OCI-LY3 (cell line): Measurements from ENCODE around the gene SRPK2.

Source experiments
- H2AFZ ChIP-seq: fragments of 200-600, 300-600 bp; shearing (Covaris generic); 2 replicates; pipeline ENCODE4 v1.6.0; 2014; ENCODE audit warnings: antibody characterized with exemption, low read depth, low read length
- H3K27ac ChIP-seq: fragments of 200-600, 300-600 bp; sonication (generic); 2 replicates; pipeline ENCODE4 v1.5.1; 2014; ENCODE audit warnings: mild to moderate bottlenecking, low read length, moderate library complexity, mixed read lengths
- H3K27me3 ChIP-seq: fragments of 200-600, 300-600 bp; sonication (generic); 2 replicates; pipeline ENCODE4 v1.6.1; 2014; ENCODE audit warnings: low read depth, low read length, mixed read lengths
- H3K36me3 ChIP-seq: fragments of 200-600, 300-600 bp; sonication (generic); replicated peaks from 2 replicates; pipeline ENCODE3; 2014; ENCODE audit warnings: low read depth, low read length, mixed read lengths
- H3K4me1 ChIP-seq: fragments of 300-600, 200-600 bp; sonication (generic); 2 replicates; pipeline ENCODE4 v1.6.1; 2014; ENCODE audit warnings: low read length, mixed read lengths
- H3K4me2 ChIP-seq: fragments of 200-600, 300-600 bp; sonication (generic); 2 replicates; pipeline ENCODE4 v1.6.1; 2014; ENCODE audit warnings: low read length, mixed read lengths
- H3K4me3 ChIP-seq: fragments of 300-600, 200-600 bp; sonication (generic); 2 replicates; pipeline ENCODE4 v1.5.1; 2014; ENCODE audit warnings: antibody characterized with exemption, mild to moderate bottlenecking, low read length, moderate library complexity
- H3K79me2 ChIP-seq: fragments of 300-600, 200-600 bp; shearing (Covaris generic); 2 replicates; pipeline ENCODE4 v1.6.1; 2014; ENCODE audit warnings: mild to moderate bottlenecking, low read length, mixed read lengths
- H3K9ac ChIP-seq: fragments of 300-600, 200-600 bp; shearing (Covaris generic); 2 replicates; pipeline ENCODE4 v1.6.0; 2014; ENCODE audit warnings: mild to moderate bottlenecking, low read length, moderate library complexity
- H3K9me3 ChIP-seq: fragments of 200-600, 300-600 bp; shearing (Covaris generic); 2 replicates; pipeline ENCODE4 v1.6.1; 2014; ENCODE audit warnings: low read length, mixed read lengths; ENCODE audit not compliant: insufficient read depth
- H4K20me1 ChIP-seq: fragments of 200-600, 300-600 bp; sonication (generic); 2 replicates; pipeline ENCODE4 v1.6.1; 2016; ENCODE audit warnings: low read length, mixed read lengths; ENCODE audit not compliant: insufficient read depth
- EZH2phosphoT487 ChIP-seq: fragments of 200-600 bp; shearing (Covaris generic); IDR thresholded peaks from 2 replicates; pipeline ENCODE4 v1.6.1; 2018; ENCODE audit warnings: antibody characterized with exemption, mixed run types, low read depth
- TF ChIP-seq, protein P1 (sequence below): fragments of 200-600, 300-600 bp; sonication (generic); IDR thresholded peaks from 2 replicates; pipeline ENCODE4 v1.5.1; 2014; ENCODE audit warnings: antibody characterized with exemption, low read length, low read depth

SRPK2 gene

DNA sequence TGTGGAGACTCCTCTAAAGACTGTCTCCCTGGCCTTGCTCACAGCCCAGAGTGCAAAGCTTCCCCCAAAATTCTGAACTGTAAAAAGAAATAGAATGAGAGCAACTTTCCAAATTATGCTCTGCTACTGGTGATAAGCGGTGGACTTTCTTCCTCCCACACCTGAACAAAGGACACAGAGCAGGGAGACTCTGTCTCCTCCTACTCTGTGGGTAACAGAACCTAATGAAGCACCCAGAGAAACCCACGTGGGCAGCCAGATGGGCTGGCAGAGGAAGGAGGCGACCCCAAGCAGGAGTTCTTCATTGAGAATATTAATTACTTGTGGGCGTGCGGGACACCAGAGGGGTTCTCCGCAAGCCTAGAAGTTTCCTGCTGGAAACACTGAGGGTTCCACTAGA, 235.2 kb downstream of the SRPK2 start:
- H3K79me2 ChIP-seq: no peaks in the 10 kb centered on the region
- no peak overlapping the region for H3K9ac ChIP-seq
- H2AFZ ChIP-seq: no peak overlapping the region
- no peaks in the 10 kb centered on the region for H3K27me3 ChIP-seq
- H3K9me3 ChIP-seq: no peaks in the 10 kb centered on the region
- H3K4me2 ChIP-seq: no peak overlapping the region
- no peaks in the 10 kb centered on the region for H4K20me1 ChIP-seq
- H3K4me3 ChIP-seq: no peak overlapping the region
- H3K27ac ChIP-seq: no peak overlapping the region
- H3K36me3 ChIP-seq: no peaks in the 10 kb centered on the region
- H3K4me1 ChIP-seq: peaks cover 9% of the 10 kb centered on the region
- TF ChIP-seq, protein P1, sequence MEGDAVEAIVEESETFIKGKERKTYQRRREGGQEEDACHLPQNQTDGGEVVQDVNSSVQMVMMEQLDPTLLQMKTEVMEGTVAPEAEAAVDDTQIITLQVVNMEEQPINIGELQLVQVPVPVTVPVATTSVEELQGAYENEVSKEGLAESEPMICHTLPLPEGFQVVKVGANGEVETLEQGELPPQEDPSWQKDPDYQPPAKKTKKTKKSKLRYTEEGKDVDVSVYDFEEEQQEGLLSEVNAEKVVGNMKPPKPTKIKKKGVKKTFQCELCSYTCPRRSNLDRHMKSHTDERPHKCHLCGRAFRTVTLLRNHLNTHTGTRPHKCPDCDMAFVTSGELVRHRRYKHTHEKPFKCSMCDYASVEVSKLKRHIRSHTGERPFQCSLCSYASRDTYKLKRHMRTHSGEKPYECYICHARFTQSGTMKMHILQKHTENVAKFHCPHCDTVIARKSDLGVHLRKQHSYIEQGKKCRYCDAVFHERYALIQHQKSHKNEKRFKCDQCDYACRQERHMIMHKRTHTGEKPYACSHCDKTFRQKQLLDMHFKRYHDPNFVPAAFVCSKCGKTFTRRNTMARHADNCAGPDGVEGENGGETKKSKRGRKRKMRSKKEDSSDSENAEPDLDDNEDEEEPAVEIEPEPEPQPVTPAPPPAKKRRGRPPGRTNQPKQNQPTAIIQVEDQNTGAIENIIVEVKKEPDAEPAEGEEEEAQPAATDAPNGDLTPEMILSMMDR: no peak
- no peak for TF ChIP-seq EZH2phosphoT487

DNA sequence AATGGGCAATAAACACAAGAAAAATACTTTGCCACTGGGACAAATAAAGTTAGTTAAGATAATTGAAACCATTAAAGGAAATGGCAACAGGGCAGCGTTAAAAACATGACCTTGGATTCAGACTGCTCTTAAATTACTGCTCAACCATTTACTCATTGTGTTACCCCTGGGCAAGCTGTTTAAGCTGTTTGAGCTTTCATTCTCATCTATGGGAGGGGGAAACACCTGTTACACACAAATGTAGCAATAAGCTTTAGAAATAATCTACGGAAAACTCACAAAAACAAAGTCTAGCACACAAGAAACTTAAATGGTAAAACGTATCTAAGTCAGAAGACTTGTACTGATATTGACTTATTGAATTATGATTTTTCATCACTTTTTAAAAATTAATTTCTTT, 237.6 kb downstream of the SRPK2 start:
- Histone ChIP-seq H3K4me3 (no peak overlapping the region), H3K4me2 (no peak overlapping the region), H3K36me3 (no peaks in the 10 kb centered on the region), H3K79me2 (no peaks in the 10 kb centered on the region), H2AFZ (no peak overlapping the region), H3K4me1 (no peaks in the 10 kb centered on the region), H3K9ac (no peak overlapping the region), H3K9me3 (no peaks in the 10 kb centered on the region), H3K27ac (no peak overlapping the region), H3K27me3 (no peaks in the 10 kb centered on the region), H4K20me1 (no peaks in the 10 kb centered on the region)
- TF ChIP-seq EZH2phosphoT487: no peak
- TF ChIP-seq, protein P1: no peak

DNA sequence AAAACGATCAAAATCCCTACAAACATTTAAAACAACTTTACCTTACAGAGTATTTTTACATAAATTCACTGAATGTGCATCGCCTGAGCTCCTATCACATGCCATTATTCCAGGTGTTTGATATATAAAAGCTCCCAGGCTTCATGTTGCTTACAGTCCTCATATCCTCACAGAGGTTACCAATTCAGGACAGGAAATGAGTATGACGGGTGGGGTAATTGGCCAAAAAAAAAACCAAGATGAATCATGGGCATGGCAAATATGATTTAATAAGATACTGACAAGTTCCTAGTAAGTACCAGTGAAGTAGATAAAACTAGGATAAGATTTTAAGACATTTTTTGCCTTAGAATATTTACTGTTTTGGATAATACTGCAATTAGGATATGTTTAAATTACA, 238.9 kb downstream of the SRPK2 start:
- no peak overlapping the region for H3K4me3 ChIP-seq
- H3K4me2 ChIP-seq: no peak overlapping the region
- no peaks in the 10 kb centered on the region for H4K20me1 ChIP-seq
- no peaks in the 10 kb centered on the region for H3K27me3 ChIP-seq
- no peak overlapping the region for H2AFZ ChIP-seq
- H3K9me3 ChIP-seq: no peaks in the 10 kb centered on the region
- H3K36me3 ChIP-seq: no peaks in the 10 kb centered on the region
- no peak for TF ChIP-seq EZH2phosphoT487
- TF ChIP-seq, protein P1: no peak
- no peak overlapping the region for H3K9ac ChIP-seq
- no peak overlapping the region for H3K27ac ChIP-seq
- no peaks in the 10 kb centered on the region for H3K4me1 ChIP-seq
- H3K79me2 ChIP-seq: no peaks in the 10 kb centered on the region

DNA sequence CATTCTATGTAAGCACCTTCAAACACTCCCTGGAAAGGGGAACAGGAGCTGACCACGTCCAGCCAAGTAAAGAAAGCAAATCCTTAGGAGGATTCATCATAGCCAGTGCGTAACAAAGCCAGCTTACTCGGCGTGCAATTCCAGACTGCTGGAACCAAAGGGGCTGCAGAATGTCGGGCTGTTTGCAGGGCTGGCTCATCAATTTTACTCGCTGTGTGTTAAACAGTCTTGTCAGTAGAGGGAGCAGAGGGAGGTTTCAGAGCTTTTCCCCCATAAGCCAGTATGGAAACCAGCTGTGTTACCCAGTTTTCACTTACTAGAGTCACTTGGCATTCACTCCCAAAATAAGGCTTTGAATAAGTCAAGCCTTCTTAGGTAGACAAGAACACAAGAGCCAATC, 247.7 kb downstream of the SRPK2 start:
- no peaks in the 10 kb centered on the region for H3K4me1 ChIP-seq
- no peak overlapping the region for H2AFZ ChIP-seq
- H3K4me2 ChIP-seq: no peak overlapping the region
- no peaks in the 10 kb centered on the region for H3K27me3 ChIP-seq
- H3K9ac ChIP-seq: no peak overlapping the region
- H3K36me3 ChIP-seq: peaks cover 10% of the 10 kb centered on the region
- no peak overlapping the region for H3K27ac ChIP-seq
- no peak overlapping the region for H3K4me3 ChIP-seq
- no peaks in the 10 kb centered on the region; the same call in 1 of the 2 replicates for H4K20me1 ChIP-seq
- no peak for TF ChIP-seq EZH2phosphoT487
- TF ChIP-seq, protein P1: peak; percentile 44
- no peaks in the 10 kb centered on the region for H3K79me2 ChIP-seq
- no peaks in the 10 kb centered on the region for H3K9me3 ChIP-seq
